Measurements from ENCODE around the gene VSIG8. TPM values are rescaled to one million over a fixed set of nuclear protein-coding genes. Genes with fewer than 3 reads are reported as not detected.

The VSIG8 gene
- total RNA-seq, 1 donor from 2014 or later: not detected

GRCh38 chr1:159867664-159868026, 5.2 kb upstream of the VSIG8 start:
- DNase-seq (ENCODE audit: low spot score in 2 of 2, unreplicated experiment in 2 of 2): no peak
- H3K27me3 Mint-ChIP-seq (ENCODE audit: low read depth): peaks cover 14% of the 10 kb centered on the region
- no peaks in the 10 kb centered on the region for H3K9me3 Mint-ChIP-seq
- H3K27ac Mint-ChIP-seq: no peak overlapping the region
- no peak overlapping the region for H3K4me3 Mint-ChIP-seq
- TF ChIP-seq CTCF (IDR thresholded peaks at IDR 0.05; ENCODE audit: unreplicated experiment): no peak
- peaks cover 13% of the 10 kb centered on the region for H3K4me1 Mint-ChIP-seq
- H3K36me3 Mint-ChIP-seq: no peaks in the 10 kb centered on the region

GRCh38 chr1:159866905-159867663, 4.6 kb upstream of the VSIG8 start:
- TF ChIP-seq CTCF (IDR thresholded peaks at IDR 0.05; ENCODE audit: unreplicated experiment): no peak
- H3K9me3 Mint-ChIP-seq: no peaks in the 10 kb centered on the region
- H3K4me3 Mint-ChIP-seq: no peak overlapping the region
- no peaks in the 10 kb centered on the region for H3K36me3 Mint-ChIP-seq
- H3K4me1 Mint-ChIP-seq: peaks cover 13% of the 10 kb centered on the region
- H3K27me3 Mint-ChIP-seq (ENCODE audit: low read depth): peaks cover 11% of the 10 kb centered on the region
- no peak for DNase-seq (ENCODE audit: low spot score in 2 of 2, unreplicated experiment in 2 of 2)
- no peak overlapping the region for H3K27ac Mint-ChIP-seq

GRCh38 chr1:159866066-159866465, 3.6 kb upstream of the VSIG8 start:
- no peak for TF ChIP-seq CTCF (IDR thresholded peaks at IDR 0.05; ENCODE audit: unreplicated experiment)
- H3K36me3 Mint-ChIP-seq: no peaks in the 10 kb centered on the region

GRCh38 chr1:159864262-159864661, 1.8 kb upstream of the VSIG8 start:
- no peak for TF ChIP-seq CTCF (IDR thresholded peaks at IDR 0.05; ENCODE audit: unreplicated experiment)
- peaks cover 16% of the 10 kb centered on the region for H3K4me1 Mint-ChIP-seq
- DNase-seq (ENCODE audit: low spot score in 2 of 2, unreplicated experiment in 2 of 2): no peak
- no peak overlapping the region for H3K27ac Mint-ChIP-seq
- H3K4me3 Mint-ChIP-seq: no peak overlapping the region
- no peaks in the 10 kb centered on the region for H3K36me3 Mint-ChIP-seq
- no peaks in the 10 kb centered on the region for H3K9me3 Mint-ChIP-seq
- H3K27me3 Mint-ChIP-seq (ENCODE audit: low read depth): peaks cover 11% of the 10 kb centered on the region

More at GRCh38 chr1:159866066-159866465, 3.6 kb upstream of the VSIG8 start:
- H3K4me3 Mint-ChIP-seq: no peak overlapping the region
- H3K27me3 Mint-ChIP-seq (ENCODE audit: low read depth): peaks cover 15% of the 10 kb centered on the region
- H3K9me3 Mint-ChIP-seq: no peaks in the 10 kb centered on the region
- H3K4me1 Mint-ChIP-seq: peaks cover 13% of the 10 kb centered on the region
- no peak for DNase-seq (ENCODE audit: low spot score in 2 of 2, unreplicated experiment in 2 of 2)
- no peak overlapping the region for H3K27ac Mint-ChIP-seq

- no peak for TF ChIP-seq CTCF (IDR thresholded peaks at IDR 0.05; ENCODE audit: unreplicated experiment)
- DNase-seq (ENCODE audit: low spot score in 2 of 2, unreplicated experiment in 2 of 2): no peak
- peaks cover 11% of the 10 kb centered on the region for H3K27me3 Mint-ChIP-seq (ENCODE audit: low read depth)
- no peaks in the 10 kb centered on the region for H3K36me3 Mint-ChIP-seq
- H3K27ac Mint-ChIP-seq: no peak overlapping the region
- H3K4me1 Mint-ChIP-seq: peaks cover 5% of the 10 kb centered on the region
- H3K9me3 Mint-ChIP-seq: no peaks in the 10 kb centered on the region
- no peak overlapping the region for H3K4me3 Mint-ChIP-seq
Observed at GRCh38 chr1:159862031-159862430, 426 bp downstream of the VSIG8 start.

Measured in mesothelial cell of epicardium (in vitro differentiated cells).